Measurements from ENCODE around the gene CR1. TPM values are rescaled to one million over a fixed set of nuclear protein-coding genes. Genes with fewer than 3 reads are reported as not detected.

Gene CR1
- total and polyA plus RNA-seq, 9 of the 15 experiments (the other 6 are each of a cell fraction or from before 2014, with no cell fraction given): 0.07 to 0.47 (median 0.18) TPM

DNA sequence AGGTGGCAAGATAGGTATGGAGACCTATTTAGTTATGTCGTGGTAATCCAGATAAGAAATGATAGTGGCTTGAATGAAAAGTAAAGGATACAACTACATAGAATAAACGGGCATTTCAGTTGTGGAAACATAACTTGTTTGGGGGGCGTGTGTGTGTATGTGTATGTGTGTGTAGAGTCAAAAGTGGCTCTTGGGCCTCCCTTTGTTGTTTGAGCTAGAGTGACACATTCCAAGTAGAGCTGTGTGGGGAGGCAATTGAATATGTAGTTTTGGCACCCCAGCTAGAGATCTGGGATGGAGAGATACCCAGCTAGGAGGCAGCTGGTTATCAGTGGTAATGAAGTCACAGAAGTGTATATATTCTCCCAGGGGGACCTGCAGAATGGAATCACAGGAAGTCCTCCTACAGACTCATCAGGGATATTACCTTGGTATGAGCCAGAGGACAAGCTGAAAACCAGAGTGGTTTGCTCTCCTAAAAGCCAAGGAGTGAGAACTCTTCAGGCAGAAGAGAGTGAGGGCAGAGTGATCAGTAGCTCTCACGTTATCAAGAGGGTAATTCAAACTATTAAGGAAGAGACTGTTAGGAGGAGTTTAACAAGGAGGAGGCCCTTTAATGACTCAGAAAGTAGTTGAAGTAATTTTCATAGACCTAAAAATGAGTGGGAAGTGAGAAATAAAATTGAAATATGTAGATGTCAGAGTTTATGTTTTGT, 154.1 kb downstream of the CR1 start (continued):
- TF ChIP-seq BHLHE40 (IDR thresholded peaks at IDR 0.05; ENCODE audit: low read length) (peak; percentile 66), PHB2 (IDR thresholded peaks at IDR 0.05; ENCODE audit: low read depth) (peak; percentile 62; the same call in 1 of the 2 replicates), NCOA2 (IDR thresholded peaks at IDR 0.05; ENCODE audit: partially characterized antibody in 2 of 2) (no peak), ZNF384 (IDR thresholded peaks at IDR 0.05; ENCODE audit: low read depth, low read length) (no peak), LARP7 (IDR thresholded peaks at IDR 0.05) (0 out of 2 replicates have a peak, but pooled peaks have one; percentile 42), FOXK2 (conservative IDR thresholded peaks at IDR 0.05 in 1 of 2, IDR thresholded peaks at IDR 0.05 in 1 of 2; ENCODE audit: low read depth in 2 of 2) (peak; percentile 54 to 70; a peak in 3 of 4 replicates), RFX5 (IDR thresholded peaks at IDR 0.05; ENCODE audit: low read depth, low read length) (no peak), CBFA2T2 (conservative IDR thresholded peaks at IDR 0.05) (peak; percentile 97), NR2F6 (CRISPR knock-in tag; IDR thresholded peaks at IDR 0.05) (no peak), ADNP (tag; IDR thresholded peaks at IDR 0.05) (no peak), TEAD4 (IDR thresholded peaks at IDR 0.05; ENCODE audit: low read length) (peak; percentile 98), TEAD4 (CRISPR knock-in tag; IDR thresholded peaks at IDR 0.05; ENCODE audit: borderline replicate concordance) (no peak), ATF1 (CRISPR knock-in tag; IDR thresholded peaks at IDR 0.05) (no peak), ATF1 (tag; IDR thresholded peaks at IDR 0.05) (peak; percentile 60), TRIM24 (IDR thresholded peaks at IDR 0.05) (peak; percentile 90 to 91), RCOR1 (IDR thresholded peaks at IDR 0.05; ENCODE audit: borderline replicate concordance in 1 of 2, low read depth in 2 of 2, low read length in 2 of 2) (peak; percentile 89 to 90; a peak in 3 of 4 replicates), BRD9 (IDR thresholded peaks at IDR 0.05; ENCODE audit: low read depth, partially characterized antibody) (peak; percentile 61), LEF1 (IDR thresholded peaks at IDR 0.05) (peak; percentile 94), MYNN (IDR thresholded peaks at IDR 0.05) (peak; percentile 82; the same call in 1 of the 2 replicates), MYNN (CRISPR knock-in tag; IDR thresholded peaks at IDR 0.05) (no peak), FOXA1 (IDR thresholded peaks at IDR 0.05; ENCODE audit: borderline replicate concordance) (no peak), HCFC1 (IDR thresholded peaks at IDR 0.05; ENCODE audit: low read depth, low read length) (peak; percentile 13; the same call in 1 of the 2 replicates), GATAD2B (IDR thresholded peaks at IDR 0.05; ENCODE audit: borderline replicate concordance) (peak; percentile 48; the same call in 1 of the 2 replicates)
- TF ChIP-seq, protein P1, sequence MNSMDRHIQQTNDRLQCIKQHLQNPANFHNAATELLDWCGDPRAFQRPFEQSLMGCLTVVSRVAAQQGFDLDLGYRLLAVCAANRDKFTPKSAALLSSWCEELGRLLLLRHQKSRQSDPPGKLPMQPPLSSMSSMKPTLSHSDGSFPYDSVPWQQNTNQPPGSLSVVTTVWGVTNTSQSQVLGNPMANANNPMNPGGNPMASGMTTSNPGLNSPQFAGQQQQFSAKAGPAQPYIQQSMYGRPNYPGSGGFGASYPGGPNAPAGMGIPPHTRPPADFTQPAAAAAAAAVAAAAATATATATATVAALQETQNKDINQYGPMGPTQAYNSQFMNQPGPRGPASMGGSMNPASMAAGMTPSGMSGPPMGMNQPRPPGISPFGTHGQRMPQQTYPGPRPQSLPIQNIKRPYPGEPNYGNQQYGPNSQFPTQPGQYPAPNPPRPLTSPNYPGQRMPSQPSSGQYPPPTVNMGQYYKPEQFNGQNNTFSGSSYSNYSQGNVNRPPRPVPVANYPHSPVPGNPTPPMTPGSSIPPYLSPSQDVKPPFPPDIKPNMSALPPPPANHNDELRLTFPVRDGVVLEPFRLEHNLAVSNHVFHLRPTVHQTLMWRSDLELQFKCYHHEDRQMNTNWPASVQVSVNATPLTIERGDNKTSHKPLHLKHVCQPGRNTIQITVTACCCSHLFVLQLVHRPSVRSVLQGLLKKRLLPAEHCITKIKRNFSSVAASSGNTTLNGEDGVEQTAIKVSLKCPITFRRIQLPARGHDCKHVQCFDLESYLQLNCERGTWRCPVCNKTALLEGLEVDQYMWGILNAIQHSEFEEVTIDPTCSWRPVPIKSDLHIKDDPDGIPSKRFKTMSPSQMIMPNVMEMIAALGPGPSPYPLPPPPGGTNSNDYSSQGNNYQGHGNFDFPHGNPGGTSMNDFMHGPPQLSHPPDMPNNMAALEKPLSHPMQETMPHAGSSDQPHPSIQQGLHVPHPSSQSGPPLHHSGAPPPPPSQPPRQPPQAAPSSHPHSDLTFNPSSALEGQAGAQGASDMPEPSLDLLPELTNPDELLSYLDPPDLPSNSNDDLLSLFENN (IDR thresholded peaks at IDR 0.05; ENCODE audit: low read depth in 2 of 2, low read length in 2 of 2): peak in 1 of 2 experiments; percentile 91; a peak in 2 of 4 replicates
